Stimulated activated CD8-positive, alpha-beta memory T cell treated with anti-CD3 and anti-CD28 coated beads, Interleukin-12 subunit alpha, Interleukin-12 subunit beta, amount 100 ng/mL, for 4 hours (primary cell): ENCODE data around the gene ZIC1.

Experiments
- DNase-seq: peaks from one replicate; pipeline ENCODE4 v3.0.0-alpha.2; 2020; ENCODE audit warnings: low read depth

ZIC1 gene

DNA sequence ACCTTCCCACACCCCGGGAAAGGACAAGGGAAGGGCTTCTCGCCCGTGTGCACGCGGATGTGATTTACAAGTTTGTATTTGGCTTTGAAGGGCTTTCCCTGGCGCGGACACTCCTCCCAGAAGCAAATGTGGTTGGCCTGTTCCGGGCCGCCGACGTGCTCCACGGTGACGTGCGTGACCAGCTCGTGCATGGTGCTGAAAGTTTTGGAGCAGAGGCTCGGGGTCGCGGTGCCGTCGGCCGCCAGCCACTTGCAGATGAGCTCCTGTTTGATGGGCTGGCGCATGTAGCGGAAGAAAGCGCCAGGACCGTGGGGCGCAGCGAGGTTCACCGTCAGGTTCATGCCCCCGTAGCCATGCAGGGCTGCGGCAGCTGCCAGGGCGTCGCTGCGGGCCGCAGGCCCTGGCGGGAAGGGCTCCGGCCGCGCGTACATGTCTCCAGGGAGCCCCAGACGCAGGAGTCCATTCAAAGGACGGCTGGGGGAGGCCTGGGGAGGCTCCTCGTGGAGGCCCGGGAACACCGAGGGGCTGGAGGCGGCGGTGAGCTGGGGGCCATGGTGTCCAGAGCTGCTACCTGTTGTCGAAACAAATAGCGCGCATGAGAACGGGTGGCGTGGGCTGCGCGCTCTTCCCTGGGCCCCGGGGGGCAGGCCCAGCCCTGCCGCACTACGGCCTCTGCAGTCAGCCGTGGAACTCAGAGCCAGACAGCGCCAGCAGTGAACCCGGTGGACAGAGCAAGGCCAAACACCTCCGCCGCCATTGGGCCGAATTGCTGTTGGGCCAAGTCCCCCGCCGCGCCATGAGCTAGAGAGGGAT is 13.1 kb upstream of the ZIC1 start:
- no peak for DNase-seq

GRCh38 chr3:147396712-147397046 is 12.5 kb upstream of the ZIC1 start:
- DNase-seq = no peak

DNA sequence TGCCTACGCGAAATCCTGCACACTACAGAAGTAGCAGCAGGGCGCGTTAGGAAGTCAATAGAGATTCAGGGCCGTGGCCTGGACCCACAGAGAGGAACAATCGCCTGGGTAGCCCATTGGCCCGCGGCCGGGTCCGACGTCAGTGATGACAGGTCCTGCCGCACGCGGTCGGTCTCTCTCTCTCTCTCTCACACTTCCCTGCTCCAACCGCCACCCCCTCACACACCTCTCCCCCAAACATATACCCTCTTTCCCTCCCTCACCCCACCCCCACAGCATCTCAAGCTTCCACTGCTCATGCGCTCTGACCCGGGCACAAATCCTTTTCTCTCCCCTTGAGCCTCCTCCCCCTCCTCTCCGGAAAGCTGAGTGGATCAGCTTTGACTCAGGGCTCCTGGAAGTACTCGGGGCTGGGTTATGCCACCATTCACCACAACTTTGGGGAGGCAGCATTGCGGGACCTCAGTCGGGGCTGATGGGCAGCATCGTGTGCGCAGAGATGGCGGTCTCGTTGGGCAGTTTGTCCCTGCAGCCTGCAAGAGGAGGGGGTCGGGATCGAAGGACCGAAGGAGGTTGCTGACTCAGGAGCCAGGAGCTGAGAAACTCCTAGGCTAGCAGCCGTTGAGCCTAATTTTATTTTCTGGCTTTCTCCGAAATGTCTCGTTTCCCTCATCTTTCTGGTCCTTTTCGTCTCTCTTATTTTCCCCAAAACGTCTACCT is 11.8 kb upstream of the ZIC1 start:
- no peak for DNase-seq

- no peak for DNase-seq
Measured at GRCh38 chr3:147397875-147398812, 11.0 kb upstream of the ZIC1 start.

DNA sequence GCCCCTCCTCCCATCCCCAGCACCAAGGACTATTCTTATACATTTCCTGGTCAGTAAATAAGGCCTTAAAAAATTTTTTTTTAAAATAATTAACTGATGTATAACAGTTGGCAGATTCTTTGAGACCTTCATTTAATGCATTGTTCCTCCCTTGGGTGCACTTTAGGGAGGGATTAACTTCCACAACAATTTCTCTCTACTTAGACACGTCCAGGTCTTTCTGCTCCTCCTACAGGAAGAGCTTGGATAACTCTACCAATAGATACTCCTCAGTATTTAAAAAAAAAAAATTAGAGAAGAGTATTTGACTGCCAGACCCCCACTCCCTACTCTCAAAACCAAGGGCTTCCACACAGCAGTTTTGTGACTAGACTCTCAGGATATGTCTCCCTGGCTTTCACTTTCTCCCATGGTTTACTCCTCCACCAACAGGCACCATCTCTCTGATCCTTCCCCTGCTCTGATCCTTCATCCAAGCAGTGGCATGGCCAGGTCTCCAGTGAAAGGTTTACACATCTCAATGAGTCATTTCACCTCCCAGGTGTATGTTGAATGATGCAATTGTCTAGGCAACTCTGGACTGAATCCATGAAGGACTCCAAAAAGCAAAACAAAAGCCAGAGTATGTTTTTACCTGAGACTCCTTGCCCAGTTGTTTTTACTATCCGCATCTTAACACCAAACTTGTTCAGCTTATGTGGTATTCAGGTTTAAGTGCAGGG is 10.2 kb upstream of the ZIC1 start:
- no peak for DNase-seq

- DNase-seq = no peak
Measured at GRCh38 chr3:147400111-147400510, 9.1 kb upstream of the ZIC1 start.

DNA sequence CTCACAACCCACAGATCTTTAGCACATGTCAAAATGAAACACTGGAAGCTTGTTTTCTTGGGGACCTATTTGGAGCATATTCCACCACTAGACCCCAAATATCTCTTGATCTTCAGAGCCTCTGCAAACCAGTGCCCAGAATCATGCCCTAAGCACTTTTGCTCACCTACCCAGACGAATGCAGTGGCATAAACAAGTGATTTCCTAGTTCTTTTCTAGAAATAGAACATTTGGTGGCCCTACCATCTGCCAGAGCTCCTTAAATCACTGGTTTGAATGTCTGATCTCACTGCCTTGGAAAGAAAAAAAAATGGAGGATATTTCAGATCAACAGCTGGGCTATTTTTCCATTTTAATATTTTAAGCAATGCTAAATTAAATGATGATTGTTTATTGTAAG is 8.2 kb upstream of the ZIC1 start:
- DNase-seq = no peak

GRCh38 chr3:147401421-147401820 is 7.7 kb upstream of the ZIC1 start:
- DNase-seq = no peak

- DNase-seq = no peak
Measured at GRCh38 chr3:147402159-147402558, 7.0 kb upstream of the ZIC1 start.

DNA sequence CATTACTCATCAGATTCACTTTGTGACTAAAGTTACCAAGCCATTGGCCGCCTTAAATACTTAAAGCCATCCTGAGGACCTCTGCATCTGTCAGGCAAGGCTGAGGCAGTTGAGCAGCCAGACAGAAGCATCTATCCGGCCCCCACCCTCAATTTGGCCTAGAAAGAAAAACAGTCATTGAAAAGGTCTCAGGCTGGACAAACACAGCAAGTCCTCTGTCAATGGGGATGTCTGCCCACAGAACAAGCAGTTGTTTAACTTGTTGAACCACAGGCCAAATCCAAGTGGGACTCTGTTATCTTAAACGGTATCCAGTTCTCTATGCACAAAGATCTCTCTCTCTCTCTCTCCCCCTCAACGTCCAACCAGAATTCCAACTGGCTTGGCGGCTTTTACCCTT is 5.7 kb upstream of the ZIC1 start:
- no peak for DNase-seq

DNA sequence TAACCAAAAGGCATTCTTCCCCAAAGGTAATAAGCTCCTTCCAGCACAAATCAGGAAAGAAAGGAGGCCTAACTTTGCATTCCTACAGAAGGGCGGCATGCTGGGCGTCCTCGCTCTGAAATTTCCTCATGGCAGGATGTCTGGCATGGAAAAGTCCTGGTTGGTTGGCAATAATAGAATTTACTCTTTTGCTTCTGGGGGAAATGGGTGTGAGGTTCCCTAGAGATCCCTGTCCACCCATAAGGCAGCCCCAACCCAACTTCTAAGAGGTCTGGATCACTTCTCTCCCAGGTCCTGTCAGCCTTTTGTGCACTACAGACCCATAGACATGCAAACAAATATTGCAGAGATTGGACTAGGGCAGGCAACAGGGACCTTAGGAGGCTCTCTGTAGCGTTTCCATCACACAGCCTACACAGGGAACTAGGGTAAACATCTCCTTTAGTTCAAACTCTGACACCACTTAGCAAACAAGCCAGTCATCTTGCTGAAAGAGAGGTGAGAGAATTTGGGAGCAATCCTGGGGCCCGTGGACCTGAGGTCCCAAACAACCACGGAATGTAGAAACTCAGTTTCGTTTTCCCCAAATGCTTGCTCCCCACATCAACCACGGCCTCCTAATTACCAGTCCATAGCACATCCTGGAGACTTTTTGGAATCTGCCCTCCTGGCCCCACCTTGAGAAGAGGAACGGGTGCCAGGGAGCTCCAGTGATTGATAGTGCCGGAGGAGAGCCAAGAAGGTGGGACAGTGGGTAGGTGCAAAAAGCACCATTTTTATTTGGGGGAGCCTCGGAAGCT is 5.0 kb upstream of the ZIC1 start:
- DNase-seq = no peak

- no peak for DNase-seq
Measured at GRCh38 chr3:147404800-147405230, 4.3 kb upstream of the ZIC1 start.

DNA sequence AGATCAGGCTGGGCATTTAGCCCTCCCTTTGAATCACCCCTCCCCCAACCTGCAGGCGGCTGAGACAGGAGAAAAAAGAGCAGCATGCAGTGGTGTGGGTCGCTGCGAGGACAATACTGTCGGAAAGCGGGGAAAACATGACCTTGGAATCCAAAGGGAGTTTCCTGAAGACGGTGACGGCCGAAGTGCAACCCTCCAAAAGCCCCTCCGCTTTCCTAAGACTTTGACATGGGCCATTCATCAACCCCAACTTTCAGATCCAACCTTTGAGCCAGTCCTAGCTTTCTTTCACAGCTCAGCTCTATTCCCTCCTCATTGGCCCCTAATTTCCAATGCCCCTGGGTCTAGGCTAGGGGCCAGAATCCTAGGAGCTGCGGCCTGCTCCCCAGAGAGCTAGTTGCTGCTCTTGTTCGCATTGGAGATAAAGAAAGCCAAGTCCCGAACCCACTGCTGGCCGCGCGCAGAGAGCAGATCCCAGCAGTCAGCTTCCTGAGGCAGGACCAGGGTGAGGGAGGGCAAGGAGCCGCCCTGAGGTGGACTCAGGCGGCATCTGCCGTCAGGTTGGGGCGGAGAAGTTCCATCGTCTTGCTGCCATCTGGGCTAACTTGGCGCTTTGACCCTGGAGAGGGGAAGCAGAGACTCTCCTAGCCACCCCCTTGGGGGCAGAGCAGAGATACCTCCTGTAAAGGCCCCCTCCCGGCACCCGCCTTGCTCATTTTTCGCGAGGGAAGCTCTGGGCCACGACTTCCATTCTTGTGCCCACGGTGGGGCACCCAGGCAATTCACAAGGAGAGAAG is 3.7 kb upstream of the ZIC1 start:
- DNase-seq = no peak

DNA sequence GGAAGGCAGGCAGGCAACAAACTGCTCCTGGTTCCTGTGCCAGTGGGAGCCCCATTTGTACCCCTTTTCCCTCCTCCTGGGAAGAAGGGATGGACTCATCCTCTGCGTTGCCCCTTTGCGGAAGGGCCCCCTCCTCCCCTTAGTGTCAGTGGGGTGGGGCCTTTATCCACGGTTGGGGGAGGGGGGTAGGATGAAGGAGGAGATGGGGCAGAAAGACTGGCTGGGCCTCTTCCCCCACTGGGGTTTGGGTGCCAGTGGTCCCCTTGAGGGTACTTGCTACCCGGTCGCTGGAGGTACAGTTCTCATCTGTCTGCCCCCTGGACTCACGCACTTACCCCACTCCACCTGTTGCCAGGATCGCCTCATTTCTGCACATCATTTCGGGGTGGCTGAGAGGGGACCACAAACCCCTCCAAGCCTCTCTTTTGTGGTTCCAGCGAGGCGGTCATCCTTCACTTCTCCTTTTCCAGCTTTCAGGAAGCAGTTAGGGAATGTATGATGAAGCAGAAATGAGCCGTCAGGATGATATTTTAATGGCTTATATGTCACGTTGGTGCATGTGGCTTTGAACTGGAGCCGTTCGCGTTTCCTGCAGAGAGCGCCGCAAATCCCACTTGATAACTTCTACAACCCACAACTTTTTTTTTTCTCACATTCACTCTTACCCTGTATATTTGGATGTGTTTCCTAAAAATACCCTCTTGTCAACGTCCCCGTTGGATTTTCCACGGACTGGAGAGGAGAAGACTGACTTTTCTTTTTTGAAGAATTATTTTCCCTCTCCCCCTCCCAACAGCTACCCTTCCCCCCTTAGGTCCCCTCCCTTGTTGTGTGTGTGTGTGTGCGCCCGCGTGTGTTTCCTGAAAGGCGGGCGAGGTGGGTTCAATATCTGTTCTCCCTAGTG is 2.9 kb upstream of the ZIC1 start, which contains the start of gene ZIC4:
Gene ZIC4 (minus strand): TSS at position 516 of the 904 bp plus-strand sequence. CDS start 3,746 bp downstream, outside the sequence.
- no peak for DNase-seq

- no peak for DNase-seq
Measured at GRCh38 chr3:147407114-147407497, 2.1 kb upstream of the ZIC1 start.

GRCh38 chr3:147407498-147408187 is 1.5 kb upstream of the ZIC1 start:
- DNase-seq = no peak

- no peak for DNase-seq
Measured at GRCh38 chr3:147408188-147409100, 721 bp upstream of the ZIC1 start.
